ENCODE measurements around the gene ARNT2. TPM values are rescaled to one million over a fixed set of nuclear protein-coding genes. Genes with fewer than 3 reads are reported as not detected.

Gene ARNT2
- total RNA-seq, 5 donors from 2014 or later (not counting 1 experiment from before 2014, with no cell fraction given) = 0.18 TPM; not detected in 4

GRCh38 chr15:80490431-80490990 is 86.3 kb downstream of the ARNT2 start:
- peaks cover 0 to 17% of the 10 kb centered on the region in 2 experiments for H3K27me3 ChIP-seq (replicated peaks in 1 of 2; ENCODE audit: control insufficient read depth in 2 of 2, extremely low read depth in 1 of 2, insufficient read depth in 2 of 2, low read length in 1 of 2)
- Mint-ChIP-seq H3K4me1 (no peaks in the 10 kb centered on the region), H3K9me3 (no peaks in the 10 kb centered on the region), H3K27ac (no peak overlapping the region), H3K4me3 (no peak overlapping the region), H3K27me3 (peaks cover 9 to 10% of the 10 kb centered on the region in 2 donors), H3K36me3 (no peaks in the 10 kb centered on the region)
- no peaks in the 10 kb centered on the region for H3K4me1 ChIP-seq (ENCODE audit: control insufficient read depth in 1 of 2, extremely low read depth in 1 of 2, insufficient read depth in 2 of 2, low read length in 2 of 2)
- POLR2A ChIA-PET = no interaction called here
- no peak overlapping the region for H3K4me3 ChIP-seq (ENCODE audit: control insufficient read depth in 1 of 2, extremely low read depth in 1 of 2, low read length in 1 of 2)
- no peak overlapping the region for H3K27ac ChIP-seq (ENCODE audit: low read length)
- CTCF ChIA-PET = no interaction called here
- no peak for DNase-seq
- H3K36me3 ChIP-seq (ENCODE audit: control insufficient read depth in 2 of 2, extremely low read depth in 1 of 2, insufficient read depth in 1 of 2, low read length in 1 of 2) = no peaks in the 10 kb centered on the region
- H3K9me3 ChIP-seq = no peaks in the 10 kb centered on the region
- 81% methylated on average over 9 of the region's 9 CpGs for WGBS (ENCODE audit: insufficient coverage)
- ATAC-seq (replicated peaks in 1 of 4) = no peak

DNA sequence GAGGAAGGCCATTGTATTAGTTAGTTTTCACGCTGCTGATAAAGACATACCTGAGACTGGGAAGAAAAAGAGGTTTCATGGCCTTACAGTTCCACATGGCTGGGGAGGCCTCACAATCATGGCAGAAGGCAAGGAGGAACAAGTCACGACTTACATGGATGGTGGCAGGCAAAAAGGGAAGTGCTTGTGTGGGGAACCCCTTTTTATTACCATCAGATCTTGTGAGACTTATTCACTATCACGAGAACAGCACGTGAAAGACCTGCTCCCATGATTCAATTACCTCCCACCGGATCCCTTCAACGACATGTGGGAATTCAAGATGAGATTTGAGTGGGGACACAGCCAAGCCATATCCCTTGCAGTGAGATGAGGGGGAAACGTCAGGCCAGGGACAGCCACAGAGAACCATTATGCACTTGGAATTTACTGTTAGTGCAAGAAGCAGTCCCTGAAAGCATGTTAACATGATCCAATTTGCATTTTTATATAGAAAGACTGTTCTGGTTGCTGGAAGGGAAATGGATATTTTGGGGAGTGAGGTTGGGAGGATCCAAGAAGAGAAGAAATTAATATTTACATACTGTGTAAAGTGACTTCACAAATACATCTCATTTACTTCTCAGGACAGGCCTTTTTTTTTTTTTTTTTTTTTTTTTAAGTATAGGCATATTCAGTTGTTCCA is 87.1 kb downstream of the ARNT2 start:
- H3K9me3 ChIP-seq = no peaks in the 10 kb centered on the region

GRCh38 chr15:80492409-80492808 is 88.2 kb downstream of the ARNT2 start:
- no peaks in the 10 kb centered on the region for H3K36me3 ChIP-seq (ENCODE audit: control insufficient read depth in 2 of 2, extremely low read depth in 1 of 2, insufficient read depth in 1 of 2, low read length in 1 of 2)
- no peaks in the 10 kb centered on the region for H3K9me3 Mint-ChIP-seq
- no peak overlapping the region for H3K4me3 Mint-ChIP-seq
- H3K27ac Mint-ChIP-seq = no peak overlapping the region
- H3K36me3 Mint-ChIP-seq = no peaks in the 10 kb centered on the region
- H3K9me3 ChIP-seq = no peaks in the 10 kb centered on the region
- H3K4me1 Mint-ChIP-seq = no peaks in the 10 kb centered on the region
- ATAC-seq (replicated peaks in 1 of 4) = no peak
- no peak overlapping the region for H3K4me3 ChIP-seq (ENCODE audit: control insufficient read depth in 1 of 2, extremely low read depth in 1 of 2, low read length in 1 of 2)
- ChIA-PET POLR2A (no interaction called here), CTCF (no interaction called here)
- H3K27ac ChIP-seq (ENCODE audit: low read length) = no peak overlapping the region
- WGBS (ENCODE audit: insufficient coverage) = no CpG with 5 or more reads among the region's 2 CpGs
- no peak for DNase-seq
- H3K27me3 Mint-ChIP-seq = peaks cover 6 to 8% of the 10 kb centered on the region in 2 donors
- H3K27me3 ChIP-seq (replicated peaks in 1 of 2; ENCODE audit: control insufficient read depth in 2 of 2, extremely low read depth in 1 of 2, insufficient read depth in 2 of 2, low read length in 1 of 2) = peaks cover 0 to 16% of the 10 kb centered on the region in 2 experiments
- H3K4me1 ChIP-seq (ENCODE audit: control insufficient read depth in 1 of 2, extremely low read depth in 1 of 2, insufficient read depth in 2 of 2, low read length in 2 of 2) = no peaks in the 10 kb centered on the region

More for the DNA sequence above, 87.1 kb downstream of the ARNT2 start:
- Mint-ChIP-seq H3K27ac (no peak overlapping the region), H3K27me3 (peaks cover 8 to 10% of the 10 kb centered on the region in 2 donors), H3K4me3 (no peak overlapping the region), H3K4me1 (no peaks in the 10 kb centered on the region), H3K9me3 (no peaks in the 10 kb centered on the region), H3K36me3 (no peaks in the 10 kb centered on the region)
- Histone ChIP-seq H3K27me3 (replicated peaks in 1 of 2; ENCODE audit: control insufficient read depth in 2 of 2, extremely low read depth in 1 of 2, insufficient read depth in 2 of 2, low read length in 1 of 2) (peaks cover 0 to 19% of the 10 kb centered on the region in 2 experiments), H3K4me1 (ENCODE audit: control insufficient read depth in 1 of 2, extremely low read depth in 1 of 2, insufficient read depth in 2 of 2, low read length in 2 of 2) (no peaks in the 10 kb centered on the region), H3K4me3 (ENCODE audit: control insufficient read depth in 1 of 2, extremely low read depth in 1 of 2, low read length in 1 of 2) (no peak overlapping the region), H3K36me3 (ENCODE audit: control insufficient read depth in 2 of 2, extremely low read depth in 1 of 2, insufficient read depth in 1 of 2, low read length in 1 of 2) (no peaks in the 10 kb centered on the region), H3K27ac (ENCODE audit: low read length) (no peak overlapping the region)
- DNase-seq (no peak), ATAC-seq (replicated peaks in 1 of 4) (no peak)
- CTCF ChIA-PET = no interaction called here
- no CpG with 5 or more reads among the region's 7 CpGs for WGBS (ENCODE audit: insufficient coverage)
- POLR2A ChIA-PET = no interaction called here

DNA sequence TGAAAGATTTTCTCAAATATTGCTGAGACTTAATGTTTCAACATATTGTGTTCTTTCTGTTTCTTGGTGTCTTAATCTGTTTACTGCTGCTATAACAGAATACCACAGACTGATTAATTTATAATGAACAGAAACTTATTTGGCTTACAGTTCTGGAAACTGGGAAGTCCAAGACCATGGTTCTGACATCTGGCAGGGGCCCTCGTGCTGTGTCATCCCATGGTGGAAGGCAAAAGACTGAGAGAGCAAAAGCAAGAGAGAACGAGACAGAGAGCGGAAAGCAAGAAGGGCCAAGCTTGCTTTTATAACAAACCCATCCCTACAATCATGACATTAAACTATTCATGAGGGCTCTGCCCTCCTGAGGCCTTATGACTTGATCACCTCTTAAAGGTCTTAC is 88.7 kb downstream of the ARNT2 start:
- no peaks in the 10 kb centered on the region for H3K36me3 Mint-ChIP-seq
- Histone ChIP-seq H3K4me3 (ENCODE audit: control insufficient read depth in 1 of 2, extremely low read depth in 1 of 2, low read length in 1 of 2) (no peak overlapping the region), H3K27ac (ENCODE audit: low read length) (no peak overlapping the region), H3K9me3 (no peaks in the 10 kb centered on the region), H3K4me1 (ENCODE audit: control insufficient read depth in 1 of 2, extremely low read depth in 1 of 2, insufficient read depth in 2 of 2, low read length in 2 of 2) (no peaks in the 10 kb centered on the region), H3K36me3 (ENCODE audit: control insufficient read depth in 2 of 2, extremely low read depth in 1 of 2, insufficient read depth in 1 of 2, low read length in 1 of 2) (no peaks in the 10 kb centered on the region), H3K27me3 (replicated peaks in 1 of 2; ENCODE audit: control insufficient read depth in 2 of 2, extremely low read depth in 1 of 2, insufficient read depth in 2 of 2, low read length in 1 of 2) (peaks cover 0 to 16% of the 10 kb centered on the region in 2 experiments)
- no peaks in the 10 kb centered on the region for H3K4me1 Mint-ChIP-seq
- H3K27me3 Mint-ChIP-seq = peaks cover 6 to 8% of the 10 kb centered on the region in 2 donors
- H3K27ac Mint-ChIP-seq = no peak overlapping the region
- ATAC-seq (replicated peaks in 1 of 4) (no peak), DNase-seq (no peak)
- WGBS (ENCODE audit: insufficient coverage) = 100% methylated on average over 1 of the region's 3 CpGs
- H3K4me3 Mint-ChIP-seq = no peak overlapping the region
- CTCF ChIA-PET = no interaction called here
- H3K9me3 Mint-ChIP-seq = no peaks in the 10 kb centered on the region
- POLR2A ChIA-PET = no interaction called here

DNA sequence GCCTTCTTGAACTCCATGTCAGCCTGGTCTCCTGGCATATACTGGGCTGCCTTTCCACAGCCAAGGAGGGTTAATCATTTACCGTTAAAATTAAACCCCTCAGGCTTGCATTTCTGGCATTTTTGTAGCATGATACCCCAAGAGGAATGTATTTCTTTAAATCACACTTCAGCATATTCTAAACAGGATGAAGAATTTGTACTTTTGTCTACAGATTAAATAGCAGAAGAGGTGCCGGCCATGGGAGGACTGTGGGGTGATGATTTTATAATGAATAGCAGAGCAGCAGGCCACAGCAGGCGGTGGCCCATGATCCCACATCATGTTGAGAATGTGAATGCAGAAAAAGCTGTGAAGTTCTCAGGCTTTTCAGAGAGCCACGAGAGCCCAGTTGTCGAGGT is 90.2 kb downstream of the ARNT2 start:
- H3K4me1 ChIP-seq (ENCODE audit: control insufficient read depth in 1 of 2, extremely low read depth in 1 of 2, insufficient read depth in 2 of 2, low read length in 2 of 2) = no peaks in the 10 kb centered on the region
- WGBS (ENCODE audit: insufficient coverage) = 83% methylated on average over 4 of the region's 5 CpGs
- H3K4me3 Mint-ChIP-seq = no peak overlapping the region
- no peak overlapping the region for H3K27ac ChIP-seq (ENCODE audit: low read length)
- no peaks in the 10 kb centered on the region for H3K36me3 Mint-ChIP-seq
- H3K27me3 ChIP-seq (replicated peaks in 1 of 2; ENCODE audit: control insufficient read depth in 2 of 2, extremely low read depth in 1 of 2, insufficient read depth in 2 of 2, low read length in 1 of 2) = peaks cover 0 to 19% of the 10 kb centered on the region in 2 experiments
- POLR2A ChIA-PET = no interaction called here
- H3K27me3 Mint-ChIP-seq = peaks cover 6 to 8% of the 10 kb centered on the region in 2 donors
- CTCF ChIA-PET = no interaction called here
- no peak overlapping the region for H3K4me3 ChIP-seq (ENCODE audit: control insufficient read depth in 1 of 2, extremely low read depth in 1 of 2, low read length in 1 of 2)
- no peaks in the 10 kb centered on the region for H3K9me3 Mint-ChIP-seq
- no peak overlapping the region for H3K27ac Mint-ChIP-seq
- no peak for DNase-seq
- H3K9me3 ChIP-seq = no peaks in the 10 kb centered on the region
- H3K36me3 ChIP-seq (ENCODE audit: control insufficient read depth in 2 of 2, extremely low read depth in 1 of 2, insufficient read depth in 1 of 2, low read length in 1 of 2) = no peaks in the 10 kb centered on the region
- H3K4me1 Mint-ChIP-seq = no peaks in the 10 kb centered on the region
- no peak for ATAC-seq (replicated peaks in 1 of 4)

- WGBS (ENCODE audit: insufficient coverage) = 97% methylated on average over 3 of the region's 3 CpGs
Observed at GRCh38 chr15:80494756-80495155, 90.6 kb downstream of the ARNT2 start.

More at GRCh38 chr15:80494756-80495155, 90.6 kb downstream of the ARNT2 start:
- H3K36me3 ChIP-seq (ENCODE audit: control insufficient read depth in 2 of 2, extremely low read depth in 1 of 2, insufficient read depth in 1 of 2, low read length in 1 of 2) = no peaks in the 10 kb centered on the region
- no peaks in the 10 kb centered on the region for H3K9me3 ChIP-seq
- no peak for DNase-seq
- H3K36me3 Mint-ChIP-seq = no peaks in the 10 kb centered on the region
- peaks cover 5 to 8% of the 10 kb centered on the region in 2 donors for H3K27me3 Mint-ChIP-seq
- H3K4me3 Mint-ChIP-seq = no peak overlapping the region
- ChIA-PET CTCF (no interaction called here), POLR2A (no interaction called here)
- H3K27me3 ChIP-seq (replicated peaks in 1 of 2; ENCODE audit: control insufficient read depth in 2 of 2, extremely low read depth in 1 of 2, insufficient read depth in 2 of 2, low read length in 1 of 2) = peaks cover 0 to 19% of the 10 kb centered on the region in 2 experiments
- H3K4me1 Mint-ChIP-seq = no peaks in the 10 kb centered on the region
- H3K27ac Mint-ChIP-seq = no peak overlapping the region
- ATAC-seq (replicated peaks in 1 of 4) = no peak
- no peaks in the 10 kb centered on the region for H3K9me3 Mint-ChIP-seq
- H3K4me1 ChIP-seq (ENCODE audit: control insufficient read depth in 1 of 2, extremely low read depth in 1 of 2, insufficient read depth in 2 of 2, low read length in 2 of 2) = no peaks in the 10 kb centered on the region
- H3K27ac ChIP-seq (ENCODE audit: low read length) = no peak overlapping the region
- H3K4me3 ChIP-seq (ENCODE audit: control insufficient read depth in 1 of 2, extremely low read depth in 1 of 2, low read length in 1 of 2) = no peak overlapping the region
